T-cell (primary cell): ENCODE results near the gene ZNF490. TPM values are rescaled to one million over a fixed set of nuclear protein-coding genes. Genes with fewer than 3 reads are reported as not detected.
"Not testable (repeated sequence)": the region's sequence is repeated elsewhere in the genome, so short reads cannot be mapped to it uniquely, and the experiment has no call there.

Experiments
- ATAC-seq, 4 experiments: fragments of 200-7000 bp in 3 of 4; fragments of 150-1000 bp in 1 of 4; cut with Tn5 transposase; replicated peaks in 1 of 4; 1 replicate in 3 of 4; 2 replicates in 1 of 4; pipeline ENCODE4 v1.10.0; 2021; ENCODE audit warnings: moderate library complexity in 3 of 4, mild to moderate bottlenecking in 2 of 4, moderate number of reproducible peaks in 1 of 4
- CTCF ChIA-PET, 2 donors: fragments of 300-600 bp; sonication (Branson Sonifier 250); formaldehyde crosslinking; loops; one replicate each; lab custom pipeline; 2022; ENCODE audit warnings: antibody characterized with exemption in 2 of 2; lab: Charles Lee
- POLR2A ChIA-PET, 2 donors: fragments of 300-600 bp; sonication (Branson Sonifier 250); formaldehyde crosslinking; loops; one replicate each; lab custom pipeline; 2022; ENCODE audit warnings: antibody characterized with exemption in 2 of 2; lab: Charles Lee
- DNase-seq, 35 experiments: peaks; one replicate each; pipeline versions ENCODE4 v3.0.0 to v3.0.0-alpha.2; 2013 to 2023
- H3K27ac ChIP-seq: one replicate; pipeline ENCODE4 v1.5.1; 2013; ENCODE audit warnings: low read length
- H3K27me3 ChIP-seq, 2 experiments: replicated peaks in 1 of 2; 1 replicate in 1 of 2; 2 replicates in 1 of 2; pipeline versions ENCODE4 v1.6.1 to v1.7.0; 2013; ENCODE audit warnings: low read length in 1 of 2, mixed read lengths in 1 of 2; ENCODE audit not compliant: control insufficient read depth in 2 of 2, insufficient read depth in 2 of 2; ENCODE audit errors: extremely low read depth in 1 of 2
- H3K36me3 ChIP-seq, 2 donors: 1 replicate in 1 of 2; 2 replicates in 1 of 2; pipeline versions ENCODE4 v1.6.1 to v1.7.0; 2013; ENCODE audit warnings: low read length in 1 of 2; ENCODE audit not compliant: control insufficient read depth in 2 of 2, insufficient read depth in 1 of 2; ENCODE audit errors: extremely low read depth in 1 of 2
- H3K4me1 ChIP-seq, 2 experiments: 1 replicate in 1 of 2; 2 replicates in 1 of 2; pipeline versions ENCODE4 v1.6.1 to v1.7.0; 2013; ENCODE audit warnings: low read length in 2 of 2, mixed read lengths in 1 of 2; ENCODE audit not compliant: insufficient read depth in 2 of 2, control insufficient read depth in 1 of 2; ENCODE audit errors: extremely low read depth in 1 of 2
- H3K4me3 ChIP-seq, 2 donors: 1 replicate in 1 of 2; 2 replicates in 1 of 2; pipeline versions ENCODE4 v1.5.1 to v1.7.0; 2013; ENCODE audit warnings: mild to moderate bottlenecking in 2 of 2, low read length in 1 of 2, moderate library complexity in 1 of 2; ENCODE audit not compliant: control insufficient read depth in 1 of 2; ENCODE audit errors: extremely low read depth in 1 of 2
- H3K9me3 ChIP-seq: 2 replicates; pipeline ENCODE4 v1.7.0; 2013
- H3K27ac Mint-ChIP-seq, 2 donors: one replicate each; pipeline ENCODE4 v1.8.0; 2020 to 2021; ENCODE audit warnings: mild to moderate bottlenecking in 2 of 2, mixed read lengths in 2 of 2
- H3K27me3 Mint-ChIP-seq, 2 donors: one replicate each; pipeline ENCODE4 v1.8.0; 2021 to 2022; ENCODE audit warnings: mixed read lengths in 2 of 2
- H3K36me3 Mint-ChIP-seq: one replicate; pipeline ENCODE4 v1.8.0; 2021; ENCODE audit warnings: mixed read lengths
- H3K4me1 Mint-ChIP-seq, 3 donors: one replicate each; pipeline ENCODE4 v1.8.0; 2020 to 2022; ENCODE audit warnings: mixed read lengths in 3 of 3, mild to moderate bottlenecking in 1 of 3
- H3K4me3 Mint-ChIP-seq, 3 donors: one replicate each; pipeline ENCODE4 v1.8.0; 2020 to 2022; ENCODE audit warnings: mild to moderate bottlenecking in 3 of 3, mixed read lengths in 3 of 3, moderate library complexity in 3 of 3
- H3K9me3 Mint-ChIP-seq, 3 donors: one replicate each; pipeline ENCODE4 v1.8.0; 2020 to 2022; ENCODE audit warnings: mixed read lengths in 3 of 3
- WGBS: methylation state at CpG from one replicate; pipeline ENCODE4 v1.1.5; 2013; ENCODE audit warnings: missing lambda C conversion rate; ENCODE audit not compliant: insufficient coverage; 5-methylcytosine and 5-hydroxymethylcytosine counted together
- total RNA-seq, 35 experiments: library from RNA in 6 of 35; stranded (reverse) in 6 of 35; fragments of 120-200 nt in 1 of 35; gene quantifications; one replicate each; pipeline versions ENCODE4 v1.2.1 to v1.2.4 and lab custom pipeline; 2013 to 2026

The ZNF490 gene
- total RNA-seq, 5 donors from 2014 or later (not counting 1 experiment from before 2014, with no cell fraction given) = 11.8 to 14.0 (median 12.4) TPM

- ChIA-PET CTCF (no interaction called here), POLR2A (no interaction called here)
- H3K9me3 Mint-ChIP-seq = peaks cover 3 to 11% (median 6%) of the 10 kb centered on the region in 3 donors
- no peaks in the 10 kb centered on the region for H3K27me3 Mint-ChIP-seq
- Histone ChIP-seq H3K36me3 (peaks cover 19 to 53% of the 10 kb centered on the region in 2 donors), H3K9me3 (peaks cover 12% of the 10 kb centered on the region), H3K27ac (no peak overlapping the region), H3K27me3 (no peaks in the 10 kb centered on the region), H3K4me3 (no peak overlapping the region), H3K4me1 (no peaks in the 10 kb centered on the region)
- whole genome bisulfite sequencing = no CpG with 5 or more reads among the region's 17 CpGs
- H3K36me3 Mint-ChIP-seq = peaks cover 39% of the 10 kb centered on the region
- no peak overlapping the region for H3K27ac Mint-ChIP-seq
- H3K4me3 Mint-ChIP-seq = peak overlapping the region in 1 of 3 donors; percentile 3
- peaks cover 3 to 6% (median 5%) of the 10 kb centered on the region in 3 donors for H3K4me1 Mint-ChIP-seq
- no peak for DNase-seq
- no peak for ATAC-seq
Measured at GRCh38 chr19:12628040-12629022, 17.7 kb upstream of the ZNF490 start.

- no peak overlapping the region for H3K27ac Mint-ChIP-seq
- peaks cover 38% of the 10 kb centered on the region for H3K36me3 Mint-ChIP-seq
- POLR2A ChIA-PET = interaction anchor here in 1 of 2 donors (0.7 kb wide), 1 partner anchor 8 kb away, joined by 4 read pairs; no protein-coding TSS in a partner anchor
- Histone ChIP-seq H3K4me3 (no peak overlapping the region), H3K36me3 (peaks cover 19 to 55% of the 10 kb centered on the region in 2 donors), H3K4me1 (no peaks in the 10 kb centered on the region), H3K9me3 (peaks cover 12% of the 10 kb centered on the region), H3K27ac (no peak overlapping the region), H3K27me3 (no peaks in the 10 kb centered on the region)
- H3K4me3 Mint-ChIP-seq = no peak overlapping the region
- ATAC-seq = no peak
- H3K9me3 Mint-ChIP-seq = peaks cover 3 to 11% (median 6%) of the 10 kb centered on the region in 3 donors
- no peaks in the 10 kb centered on the region for H3K27me3 Mint-ChIP-seq
- 66% methylated on average over 5 of the region's 8 CpGs for WGBS
- CTCF ChIA-PET = interaction anchor here in 1 of 2 donors (0.6 kb wide), 1 partner anchor 21 kb away, joined by 3 read pairs; no protein-coding TSS in a partner anchor
- no peak for DNase-seq
- H3K4me1 Mint-ChIP-seq = peaks cover 3 to 12% (median 5%) of the 10 kb centered on the region in 3 donors
Measured at GRCh38 chr19:12626958-12627357, 16.3 kb upstream of the ZNF490 start.

- Histone ChIP-seq H3K27ac (no peak overlapping the region), H3K36me3 (peaks cover 19 to 49% of the 10 kb centered on the region in 2 donors), H3K4me3 (no peak overlapping the region), H3K27me3 (no peaks in the 10 kb centered on the region), H3K9me3 (peaks cover 10% of the 10 kb centered on the region), H3K4me1 (peaks cover 0 to 9% of the 10 kb centered on the region in 2 experiments)
- no peaks in the 10 kb centered on the region for H3K27me3 Mint-ChIP-seq
- DNase-seq (no peak), ATAC-seq (no peak)
- CTCF ChIA-PET = no interaction called here
- WGBS = 100% methylated on average over 2 of the region's 4 CpGs
- peaks cover 14 to 23% (median 17%) of the 10 kb centered on the region in 3 donors for H3K4me1 Mint-ChIP-seq
- H3K27ac Mint-ChIP-seq = no peak overlapping the region
- H3K9me3 Mint-ChIP-seq = peaks cover 3 to 7% (median 6%) of the 10 kb centered on the region in 3 donors
- POLR2A ChIA-PET = interaction anchor here in 1 of 2 donors (0.6 to 1.1 kb wide), 2 partner anchors 9 to 10 kb away, joined by 4 to 6 read pairs; no protein-coding TSS in a partner anchor
- peaks cover 28% of the 10 kb centered on the region for H3K36me3 Mint-ChIP-seq
- no peak overlapping the region for H3K4me3 Mint-ChIP-seq
Measured at GRCh38 chr19:12623361-12624031, 12.9 kb upstream of the ZNF490 start.

- H3K36me3 ChIP-seq = peaks cover 8 to 37% of the 10 kb centered on the region in 2 donors
- H3K4me3 ChIP-seq, H3K27me3 Mint-ChIP-seq, H3K4me3 Mint-ChIP-seq, H3K27me3 ChIP-seq, H3K36me3 Mint-ChIP-seq, H3K27ac Mint-ChIP-seq, H3K9me3 Mint-ChIP-seq, DNase-seq, CTCF ChIA-PET, H3K27ac ChIP-seq, ATAC-seq, H3K9me3 ChIP-seq: not testable (repeated sequence)
- H3K4me1 Mint-ChIP-seq = peaks cover 15 to 33% (median 27%) of the 10 kb centered on the region in 3 donors
- no CpG with 5 or more reads among the region's 26 CpGs for WGBS
- H3K4me1 ChIP-seq = peaks cover 6 to 17% of the 10 kb centered on the region in 2 experiments
- POLR2A ChIA-PET = interaction anchor here in 1 of 2 donors (0.7 kb wide), 1 partner anchor 18 kb away, joined by 9 read pairs; no protein-coding TSS in a partner anchor
Measured at GRCh38 chr19:12621253-12622024, 10.8 kb upstream of the ZNF490 start.

- no peak for ATAC-seq
Measured at GRCh38 chr19:12617646-12618045, 7.0 kb upstream of the ZNF490 start.

More at GRCh38 chr19:12617646-12618045, 7.0 kb upstream of the ZNF490 start:
- Mint-ChIP-seq H3K27ac (no peak overlapping the region), H3K4me1 (peaks cover 44 to 57% (median 56%) of the 10 kb centered on the region in 3 donors), H3K27me3 (no peaks in the 10 kb centered on the region), H3K36me3 (peaks cover 13% of the 10 kb centered on the region), H3K4me3 (no peak overlapping the region), H3K9me3 (no peaks in the 10 kb centered on the region)
- no peak overlapping the region for H3K4me3 ChIP-seq
- H3K9me3 ChIP-seq = no peaks in the 10 kb centered on the region
- POLR2A ChIA-PET = no interaction called here
- no peak overlapping the region for H3K27ac ChIP-seq
- 100% methylated on average over 1 of the region's 4 CpGs for WGBS
- no peak for DNase-seq
- CTCF ChIA-PET = no interaction called here
- H3K4me1 ChIP-seq = peaks cover 23 to 47% of the 10 kb centered on the region in 2 experiments
- no peaks in the 10 kb centered on the region for H3K27me3 ChIP-seq
- peaks cover 0 to 22% of the 10 kb centered on the region in 2 donors for H3K36me3 ChIP-seq
